Endothelial cell of umbilical vein (primary cell): ENCODE measurements around the gene PPP1R1B. TPM values are rescaled to one million over a fixed set of nuclear protein-coding genes. Genes with fewer than 3 reads are reported as not detected.

Source experiments
- BruUV-seq: library from RNA; stranded (reverse); fragments of 400-500 nt; replicated peaks from 2 replicates; lab custom pipeline; 2021; lab: Mats Ljungman, UMichigan
- CTCF ChIA-PET: fragments of 300-600, 350-600 bp; sonication (Branson Sonifier 250); formaldehyde crosslinking; loops from one replicate; lab custom pipeline; 2021; ENCODE audit warnings: antibody characterized with exemption, inconsistent platforms; lab: Charles Lee
- POLR2A ChIA-PET: fragments of 300-600, 350-600 bp; sonication (Branson Sonifier 250); formaldehyde crosslinking; loops from one replicate; lab custom pipeline; 2021; ENCODE audit warnings: antibody characterized with exemption, inconsistent platforms; lab: Charles Lee
- DNase-seq: peaks from one replicate; pipeline ENCODE4 v3.0.0-alpha.2; 2011; ENCODE audit warnings: low read depth, low spot score
- FAIRE-seq: peaks from 2 replicates; lab custom pipeline; 2011; peaks lifted over from hg19 to GRCh38; lab: Jason Lieb, UNC
- H2AFZ ChIP-seq: 2 replicates; pipeline ENCODE4 v1.6.0; 2012; ENCODE audit warnings: low read depth, low read length, control low read depth, inconsistent platforms
- H3K27ac ChIP-seq: 2 replicates; pipeline ENCODE4 v1.5.1; 2011; ENCODE audit warnings: low read depth, mild to moderate bottlenecking, control low read depth, low read length, moderate library complexity; ENCODE audit not compliant: insufficient read depth
- H3K27me3 ChIP-seq, 2 experiments: 2 replicates each; pipeline versions ENCODE4 v1.6.0 to v1.6.1; 2011; ENCODE audit warnings: low read length in 2 of 2, mixed read lengths in 1 of 2; ENCODE audit not compliant: control insufficient read depth in 2 of 2, insufficient read depth in 2 of 2
- H3K36me3 ChIP-seq, 2 experiments: 2 replicates in 1 of 2; 3 replicates in 1 of 2; pipeline ENCODE4 v1.5.1; 2011; ENCODE audit warnings: low read length in 2 of 2, mild to moderate bottlenecking in 1 of 2, moderate library complexity in 1 of 2; ENCODE audit not compliant: control insufficient read depth in 2 of 2, insufficient read depth in 2 of 2; ENCODE audit errors: extremely low read depth in 1 of 2
- H3K4me1 ChIP-seq: 3 replicates; pipeline ENCODE4 v1.5.1; 2011; ENCODE audit warnings: mild to moderate bottlenecking, low read length; ENCODE audit not compliant: control insufficient read depth, insufficient read depth; ENCODE audit errors: extremely low read depth
- H3K4me2 ChIP-seq: 2 replicates; pipeline ENCODE4 v1.6.1; 2011; ENCODE audit warnings: low read length, control low read depth, mixed read lengths; ENCODE audit not compliant: insufficient read depth
- H3K4me3 ChIP-seq, 3 experiments: fragments of 200-600 bp in 1 of 3; sonication (generic), shearing (Covaris generic) in 1 of 3; replicated peaks in 1 of 3; 2 replicates each; pipeline ENCODE4 v1.5.1; 2011 to 2016; ENCODE audit warnings: control low read depth in 3 of 3, low read length in 3 of 3, mild to moderate bottlenecking in 2 of 3, inconsistent platforms in 1 of 3, low read depth in 1 of 3, moderate library complexity in 1 of 3; ENCODE audit not compliant: insufficient read depth in 1 of 3
- H3K79me2 ChIP-seq: 2 replicates; pipeline ENCODE4 v1.6.0; 2012; ENCODE audit warnings: low read length, inconsistent platforms; ENCODE audit not compliant: control insufficient read depth, insufficient read depth
- H3K9ac ChIP-seq: replicated peaks from 2 replicates; pipeline ENCODE3; 2011; ENCODE audit warnings: low read length, control low read depth; ENCODE audit not compliant: insufficient read depth; ENCODE audit errors: extremely low read depth
- H3K9me1 ChIP-seq: replicated peaks from 3 replicates; pipeline ENCODE4 v1.6.0; 2011; ENCODE audit warnings: mild to moderate bottlenecking, low read length; ENCODE audit not compliant: control insufficient read depth, insufficient read depth; ENCODE audit errors: extremely low read depth
- H3K9me3 ChIP-seq: replicated peaks from 2 replicates; pipeline ENCODE4 v1.5.1; 2012; ENCODE audit warnings: low read length, inconsistent platforms; ENCODE audit not compliant: control insufficient read depth, insufficient read depth
- H4K20me1 ChIP-seq: replicated peaks from 2 replicates; pipeline ENCODE3; 2011; ENCODE audit warnings: mild to moderate bottlenecking, low read length; ENCODE audit not compliant: control insufficient read depth, insufficient read depth; ENCODE audit errors: extremely low read depth
- EZH2 ChIP-seq: IDR thresholded peaks from 2 replicates; pipeline ENCODE4 v1.6.1; 2012; ENCODE audit warnings: borderline replicate concordance, low read depth, mild to moderate bottlenecking, moderate library complexity, low read length, inconsistent platforms; ENCODE audit not compliant: severe bottlenecking
- JUN ChIP-seq: IDR thresholded peaks from 2 replicates; pipeline ENCODE4 v1.6.1; 2011; ENCODE audit warnings: borderline replicate concordance, low read depth; ENCODE audit not compliant: insufficient read length, insufficient read depth
- MAX ChIP-seq: IDR thresholded peaks from 2 replicates; pipeline ENCODE4 v1.6.1; 2011; ENCODE audit not compliant: insufficient read depth, insufficient read length
- POLR2A ChIP-seq: IDR thresholded peaks from 2 replicates; pipeline ENCODE4 v1.6.1; 2012; ENCODE audit warnings: low read depth, mild to moderate bottlenecking, control low read depth, low read length
- POLR2AphosphoS5 ChIP-seq: IDR thresholded peaks from 2 replicates; pipeline ENCODE4 v1.6.1; 2012; ENCODE audit warnings: low read depth, mild to moderate bottlenecking, control low read depth, low read length, moderate library complexity; ENCODE audit not compliant: insufficient read depth
- dilution Hi-C: fragments of 300-500 bp; cut with MboI; formaldehyde crosslinking; loops from one replicate; pipeline ENCODE4 v1.15.0; 2019; ENCODE audit warnings: low sequenced_read_pairs; ENCODE audit not compliant: extremely low pct_ligation_motif_present
- intact Hi-C: fragments of 100-400 bp; cut with micrococcal nuclease; formaldehyde crosslinking; loops from one replicate; pipeline ENCODE4 v1.10.0; 2022
- polyA plus RNA-seq, 4 experiments: library from polyadenylated mRNA; depleted of rRNA in 3 of 4; stranded (reverse) in 3 of 4; unstranded in 1 of 4; fragments of >200 nt; gene quantifications; 2 replicates each; pipeline versions ENCODE4 v1.2.1 to v1.2.3, GENCODE V29; 2011 to 2012; ENCODE audit warnings: missing spikeins in 1 of 4
- total RNA-seq: library from RNA; stranded (reverse); gene quantifications from 2 replicates; pipeline ENCODE4 v1.2.3, GENCODE V29; 2021
- TF ChIP-seq, protein P1 (sequence below), 2 donors: IDR thresholded peaks; 1 replicate in 1 of 2; 2 replicates in 1 of 2; pipeline ENCODE4 v1.5.1; 2011; ENCODE audit warnings: low read length in 2 of 2, mild to moderate bottlenecking in 2 of 2, moderate library complexity in 2 of 2, control low read depth in 1 of 2, inconsistent platforms in 1 of 2, low read depth in 1 of 2; ENCODE audit not compliant: insufficient read depth in 1 of 2; ENCODE audit errors: extremely low read depth in 1 of 2

Gene PPP1R1B
- total and polyA plus RNA-seq, 2 donors (not counting 3 experiments of a cell fraction or from before 2014, with no cell fraction given) = not detected

DNA sequence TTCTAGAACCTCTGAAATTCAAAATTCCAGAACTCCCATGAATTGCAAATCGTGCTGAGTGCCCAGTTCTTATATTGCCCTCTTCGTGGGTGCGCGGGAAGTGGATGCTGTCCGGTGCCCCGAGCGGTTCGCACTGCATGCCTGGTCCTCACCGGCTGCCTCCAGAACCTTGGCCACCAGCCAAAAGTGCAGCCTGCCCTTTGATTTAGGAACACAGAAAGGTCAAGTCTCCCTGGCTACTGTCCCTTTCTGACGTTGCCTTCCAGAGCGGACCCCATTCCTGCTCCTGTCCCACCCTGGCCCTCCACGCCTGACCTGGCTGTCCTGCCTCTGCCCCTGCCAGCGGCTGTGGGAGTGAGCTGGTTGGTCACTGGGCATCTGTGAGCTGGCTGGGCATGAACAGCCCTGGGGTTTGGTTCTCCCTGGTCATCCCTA, 28.7 kb upstream of the PPP1R1B start:
- H3K4me3 ChIP-seq = no peak overlapping the region
- FAIRE-seq = no peak
- no peaks in the 10 kb centered on the region for H4K20me1 ChIP-seq
- H3K27me3 ChIP-seq = peaks cover 82% of the 10 kb centered on the region in 2 experiments
- no peaks in the 10 kb centered on the region for H3K36me3 ChIP-seq
- H3K9ac ChIP-seq = no peak overlapping the region
- DNase-seq = no peak
- no peaks in the 10 kb centered on the region for H3K4me1 ChIP-seq
- no peak overlapping the region for H2AFZ ChIP-seq
- no peaks in the 10 kb centered on the region for H3K79me2 ChIP-seq
- intact Hi-C loops (no loop called here), dilution Hi-C loops (no loop called here)
- peak; percentile 55 for TF ChIP-seq EZH2
- TF ChIP-seq MAX = no peak
- H3K9me1 ChIP-seq = no peaks in the 10 kb centered on the region
- ChIA-PET CTCF (interaction anchor here (1.6 to 1.7 kb wide), 2 partner anchors 22 to 24 kb away, joined by 5 to 8 read pairs; no protein-coding TSS in a partner anchor), POLR2A (no interaction called here)
- no peak overlapping the region for H3K27ac ChIP-seq
- H3K9me3 ChIP-seq = no peaks in the 10 kb centered on the region
- no peak overlapping the region for H3K4me2 ChIP-seq
- no TSS peak for BruUV-seq

DNA sequence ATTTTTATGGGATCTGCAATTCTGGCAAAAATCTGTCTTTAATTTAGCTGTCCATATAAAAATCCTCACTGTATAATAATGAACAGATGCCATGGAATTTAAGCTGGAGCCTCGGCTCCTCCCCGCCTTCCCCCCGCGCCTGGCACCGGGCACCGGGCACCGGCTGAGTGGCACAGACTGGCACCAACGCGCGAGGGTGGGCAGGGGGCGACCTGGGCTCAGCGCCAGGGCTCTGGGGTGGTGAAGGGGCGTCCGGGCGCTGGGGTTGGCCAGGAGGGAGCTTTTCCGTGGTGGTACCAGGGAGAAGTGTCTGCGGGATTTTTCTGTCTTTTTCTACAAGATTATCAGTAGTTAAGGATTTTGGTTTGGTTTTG, 28.1 kb upstream of the PPP1R1B start:
- ChIA-PET CTCF (interaction anchor here (1.6 to 1.7 kb wide), 2 partner anchors 23 kb away, joined by 5 to 8 read pairs; no protein-coding TSS in a partner anchor), POLR2A (no interaction called here)
- Histone ChIP-seq H3K9me3 (no peaks in the 10 kb centered on the region), H3K4me2 (no peak overlapping the region), H3K27ac (no peak overlapping the region), H2AFZ (no peak overlapping the region), H3K27me3 (peaks cover 87 to 88% of the 10 kb centered on the region in 2 experiments), H4K20me1 (no peaks in the 10 kb centered on the region), H3K36me3 (no peaks in the 10 kb centered on the region), H3K4me1 (no peaks in the 10 kb centered on the region), H3K9ac (no peak overlapping the region), H3K9me1 (no peaks in the 10 kb centered on the region), H3K4me3 (no peak overlapping the region), H3K79me2 (no peaks in the 10 kb centered on the region)
- no peak for TF ChIP-seq POLR2AphosphoS5
- TF ChIP-seq JUN = no peak
- TF ChIP-seq, protein P1, sequence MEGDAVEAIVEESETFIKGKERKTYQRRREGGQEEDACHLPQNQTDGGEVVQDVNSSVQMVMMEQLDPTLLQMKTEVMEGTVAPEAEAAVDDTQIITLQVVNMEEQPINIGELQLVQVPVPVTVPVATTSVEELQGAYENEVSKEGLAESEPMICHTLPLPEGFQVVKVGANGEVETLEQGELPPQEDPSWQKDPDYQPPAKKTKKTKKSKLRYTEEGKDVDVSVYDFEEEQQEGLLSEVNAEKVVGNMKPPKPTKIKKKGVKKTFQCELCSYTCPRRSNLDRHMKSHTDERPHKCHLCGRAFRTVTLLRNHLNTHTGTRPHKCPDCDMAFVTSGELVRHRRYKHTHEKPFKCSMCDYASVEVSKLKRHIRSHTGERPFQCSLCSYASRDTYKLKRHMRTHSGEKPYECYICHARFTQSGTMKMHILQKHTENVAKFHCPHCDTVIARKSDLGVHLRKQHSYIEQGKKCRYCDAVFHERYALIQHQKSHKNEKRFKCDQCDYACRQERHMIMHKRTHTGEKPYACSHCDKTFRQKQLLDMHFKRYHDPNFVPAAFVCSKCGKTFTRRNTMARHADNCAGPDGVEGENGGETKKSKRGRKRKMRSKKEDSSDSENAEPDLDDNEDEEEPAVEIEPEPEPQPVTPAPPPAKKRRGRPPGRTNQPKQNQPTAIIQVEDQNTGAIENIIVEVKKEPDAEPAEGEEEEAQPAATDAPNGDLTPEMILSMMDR (IDR thresholded peaks at IDR 0.05; ENCODE audit: extremely low read depth in 1 of 2, insufficient read depth in 1 of 2, low read depth in 1 of 2, low read length in 2 of 2) = no peak
- peak; percentile 46 for TF ChIP-seq EZH2
- TF ChIP-seq MAX = no peak
- no peak for TF ChIP-seq POLR2A
- no peak for DNase-seq
- dilution Hi-C loops (no loop called here), intact Hi-C loops (no loop called here)
- no peak for FAIRE-seq
- BruUV-seq = no TSS peak
